SH-SY5Y (cell line): ENCODE results near the gene CDR2.

Source experiments
- GATA2 ChIP-seq: IDR thresholded peaks from 2 replicates; pipeline ENCODE4 v1.6.1; 2011; ENCODE audit warnings: mild to moderate bottlenecking, low read depth, low read length
- GATA3 ChIP-seq: IDR thresholded peaks from 2 replicates; pipeline ENCODE4 v1.6.1; 2011; ENCODE audit warnings: low read depth, mild to moderate bottlenecking, low read length, moderate library complexity

GRCh38 chr16:22360963-22361659 is 13.3 kb downstream of the CDR2 start:
- TF ChIP-seq GATA2 (no peak), GATA3 (no peak)
